ENCODE data around the gene ADAMTS2. TPM values are rescaled to one million over a fixed set of nuclear protein-coding genes. Genes with fewer than 3 reads are reported as not detected.

Gene ADAMTS2
- total RNA-seq, 1 experiment from 2014 or later = not detected

DNA sequence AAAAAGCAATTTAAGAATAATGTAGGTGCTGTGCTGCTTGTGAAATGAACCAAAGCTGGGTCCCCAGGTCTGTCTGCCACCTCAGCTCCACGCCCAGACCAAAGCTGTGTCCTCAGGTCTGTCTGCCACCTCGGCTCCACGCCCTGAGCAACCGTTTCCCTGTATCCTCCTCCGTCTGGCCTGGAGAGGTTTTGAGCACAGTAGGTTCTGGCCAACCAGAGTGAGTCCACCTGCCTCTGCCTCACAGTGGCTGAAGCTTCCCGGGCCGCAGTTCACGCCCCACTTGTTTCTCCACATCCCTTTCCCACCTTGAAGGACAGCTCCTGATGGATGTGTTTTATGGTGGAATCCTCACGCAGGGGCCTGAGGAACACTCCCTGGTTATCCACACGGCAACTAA is 120.5 kb downstream of the ADAMTS2 start:
- Mint-ChIP-seq H3K27ac (ENCODE audit: unreplicated experiment) (no peak overlapping the region), H3K4me3 (ENCODE audit: low read depth, unreplicated experiment) (no peak overlapping the region), H3K4me1 (ENCODE audit: low read depth, unreplicated experiment) (no peaks in the 10 kb centered on the region), H3K27me3 (ENCODE audit: unreplicated experiment) (no peaks in the 10 kb centered on the region), H3K9me3 (ENCODE audit: low read depth, unreplicated experiment) (peaks cover 19% of the 10 kb centered on the region), H3K36me3 (ENCODE audit: insufficient read depth, unreplicated experiment) (peaks cover 3% of the 10 kb centered on the region)
- CTCF ChIA-PET = no interaction called here
- no peak for TF ChIP-seq CTCF (IDR thresholded peaks at IDR 0.05; ENCODE audit: unreplicated experiment)
- no peak for DNase-seq
- intact Hi-C loops (cut with micrococcal nuclease; ENCODE audit: unreplicated experiment) = no loop called here
- BruUV-seq (replicated peaks) = no TSS peak

DNA sequence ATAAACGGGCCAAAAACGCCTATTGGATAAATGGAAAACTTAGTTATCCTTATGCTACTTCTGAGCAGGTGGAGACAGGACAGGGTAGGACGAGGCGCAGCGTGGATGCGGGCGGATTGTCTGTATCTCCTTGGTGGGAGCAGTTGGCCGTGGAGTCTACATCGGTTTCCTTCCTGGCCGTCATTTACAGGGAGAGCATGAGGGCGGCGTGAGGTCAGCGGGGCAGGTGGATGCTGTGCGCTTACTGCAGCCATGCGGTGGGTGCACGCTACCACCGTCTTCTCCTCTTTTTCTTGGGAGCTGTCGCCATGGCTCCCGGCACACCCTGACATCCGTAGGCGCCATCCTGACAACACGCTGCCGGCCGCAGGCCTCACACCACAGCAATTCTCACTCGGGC is 121.3 kb downstream of the ADAMTS2 start:
- BruUV-seq (replicated peaks) = no TSS peak
- Mint-ChIP-seq H3K4me1 (ENCODE audit: low read depth, unreplicated experiment) (no peaks in the 10 kb centered on the region), H3K27me3 (ENCODE audit: unreplicated experiment) (no peaks in the 10 kb centered on the region), H3K9me3 (ENCODE audit: low read depth, unreplicated experiment) (peaks cover 19% of the 10 kb centered on the region), H3K27ac (ENCODE audit: unreplicated experiment) (no peak overlapping the region), H3K36me3 (ENCODE audit: insufficient read depth, unreplicated experiment) (peaks cover 3% of the 10 kb centered on the region), H3K4me3 (ENCODE audit: low read depth, unreplicated experiment) (no peak overlapping the region)
- CTCF ChIA-PET = no interaction called here
- DNase-seq = no peak
- TF ChIP-seq CTCF (IDR thresholded peaks at IDR 0.05; ENCODE audit: unreplicated experiment) = no peak
- intact Hi-C loops (cut with micrococcal nuclease; ENCODE audit: unreplicated experiment) = no loop called here

DNA sequence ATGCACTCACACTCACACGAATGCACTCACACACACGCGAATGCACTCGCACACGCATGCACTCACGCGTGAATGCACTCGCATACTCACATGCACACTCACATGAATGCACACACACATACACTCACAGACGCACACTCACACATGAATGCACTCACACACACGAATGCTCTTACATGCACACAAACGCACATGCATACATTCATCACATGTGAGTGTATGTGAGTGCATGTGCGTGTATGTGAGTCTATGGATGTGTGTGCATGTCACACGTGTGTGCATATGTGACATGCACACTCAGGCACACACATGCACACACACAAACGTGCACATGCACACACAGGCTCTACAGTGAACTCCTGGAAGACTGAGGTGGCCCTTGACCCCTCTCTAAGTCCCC is 121.7 kb downstream of the ADAMTS2 start:
- H3K9me3 Mint-ChIP-seq (ENCODE audit: low read depth, unreplicated experiment) = peaks cover 19% of the 10 kb centered on the region
- CTCF ChIA-PET = no interaction called here
- H3K4me1 Mint-ChIP-seq (ENCODE audit: low read depth, unreplicated experiment) = no peaks in the 10 kb centered on the region
- no peaks in the 10 kb centered on the region for H3K27me3 Mint-ChIP-seq (ENCODE audit: unreplicated experiment)
- no peak overlapping the region for H3K4me3 Mint-ChIP-seq (ENCODE audit: low read depth, unreplicated experiment)
- no peak overlapping the region for H3K27ac Mint-ChIP-seq (ENCODE audit: unreplicated experiment)
- no peak for TF ChIP-seq CTCF (IDR thresholded peaks at IDR 0.05; ENCODE audit: unreplicated experiment)
- H3K36me3 Mint-ChIP-seq (ENCODE audit: insufficient read depth, unreplicated experiment) = peaks cover 3% of the 10 kb centered on the region
- no peak for DNase-seq
- no TSS peak for BruUV-seq (replicated peaks)
- intact Hi-C loops (cut with micrococcal nuclease; ENCODE audit: unreplicated experiment) = no loop called here

- no TSS peak for BruUV-seq (replicated peaks)
Measured at GRCh38 chr5:179222246-179223017, 122.8 kb downstream of the ADAMTS2 start.

More at GRCh38 chr5:179222246-179223017, 122.8 kb downstream of the ADAMTS2 start:
- intact Hi-C loops (cut with micrococcal nuclease; ENCODE audit: unreplicated experiment) = no loop called here
- Mint-ChIP-seq H3K27me3 (ENCODE audit: unreplicated experiment) (no peaks in the 10 kb centered on the region), H3K4me1 (ENCODE audit: low read depth, unreplicated experiment) (no peaks in the 10 kb centered on the region), H3K36me3 (ENCODE audit: insufficient read depth, unreplicated experiment) (peaks cover 3% of the 10 kb centered on the region), H3K27ac (ENCODE audit: unreplicated experiment) (no peak overlapping the region), H3K4me3 (ENCODE audit: low read depth, unreplicated experiment) (no peak overlapping the region), H3K9me3 (ENCODE audit: low read depth, unreplicated experiment) (peaks cover 17% of the 10 kb centered on the region)
- CTCF ChIA-PET = no interaction called here
- no peak for DNase-seq
- no peak for TF ChIP-seq CTCF (IDR thresholded peaks at IDR 0.05; ENCODE audit: unreplicated experiment)
